ENCODE data around the gene GOLGA8N. TPM values are rescaled to one million over a fixed set of nuclear protein-coding genes. Genes with fewer than 3 reads are reported as not detected.

Gene GOLGA8N
- total RNA-seq, 1 experiment from 2014 or later = 2.4 TPM

DNA sequence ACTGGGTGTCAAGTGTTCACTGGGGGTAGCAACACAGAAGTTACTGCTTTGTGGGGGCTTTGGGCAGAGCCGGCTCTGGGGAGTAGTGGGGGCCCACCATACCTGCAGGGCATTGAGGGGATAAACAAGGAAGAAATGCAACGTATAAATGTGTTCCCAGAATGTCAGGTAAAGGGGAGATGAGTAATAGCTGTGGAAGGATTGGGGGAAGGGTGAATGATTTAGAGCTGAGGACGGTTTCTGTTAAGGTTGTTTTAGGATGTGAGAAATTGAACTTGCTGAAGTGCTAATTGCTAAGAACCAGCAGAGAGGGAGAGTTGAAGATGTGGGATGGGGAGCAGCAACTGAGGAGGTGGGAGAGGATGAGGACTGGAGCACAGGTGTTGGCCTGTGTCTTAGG, 58.9 kb downstream of the GOLGA8N start (continued):
- TF ChIP-seq SIN3A (IDR thresholded peaks at IDR 0.05; ENCODE audit: low read depth) (no peak), CEBPB (IDR thresholded peaks at IDR 0.05; ENCODE audit: low read depth) (no peak), RAD21 (IDR thresholded peaks at IDR 0.05; ENCODE audit: low read depth) (no peak), JUND (IDR thresholded peaks at IDR 0.05) (no peak), ZFX (IDR thresholded peaks at IDR 0.05) (no peak), TCF7L2 (IDR thresholded peaks at IDR 0.05; ENCODE audit: borderline replicate concordance, extremely low read depth, insufficient read depth, insufficient read length) (no peak), ZNF274 (IDR thresholded peaks at IDR 0.05; ENCODE audit: low read depth, low read length) (no peak), EZH2phosphoT487 (IDR thresholded peaks at IDR 0.05; ENCODE audit: borderline replicate concordance) (no peak), SP1 (IDR thresholded peaks at IDR 0.05; ENCODE audit: low read depth) (no peak), ELF1 (IDR thresholded peaks at IDR 0.05; ENCODE audit: borderline replicate concordance, low read depth) (no peak)
- TF ChIP-seq, protein P1, sequence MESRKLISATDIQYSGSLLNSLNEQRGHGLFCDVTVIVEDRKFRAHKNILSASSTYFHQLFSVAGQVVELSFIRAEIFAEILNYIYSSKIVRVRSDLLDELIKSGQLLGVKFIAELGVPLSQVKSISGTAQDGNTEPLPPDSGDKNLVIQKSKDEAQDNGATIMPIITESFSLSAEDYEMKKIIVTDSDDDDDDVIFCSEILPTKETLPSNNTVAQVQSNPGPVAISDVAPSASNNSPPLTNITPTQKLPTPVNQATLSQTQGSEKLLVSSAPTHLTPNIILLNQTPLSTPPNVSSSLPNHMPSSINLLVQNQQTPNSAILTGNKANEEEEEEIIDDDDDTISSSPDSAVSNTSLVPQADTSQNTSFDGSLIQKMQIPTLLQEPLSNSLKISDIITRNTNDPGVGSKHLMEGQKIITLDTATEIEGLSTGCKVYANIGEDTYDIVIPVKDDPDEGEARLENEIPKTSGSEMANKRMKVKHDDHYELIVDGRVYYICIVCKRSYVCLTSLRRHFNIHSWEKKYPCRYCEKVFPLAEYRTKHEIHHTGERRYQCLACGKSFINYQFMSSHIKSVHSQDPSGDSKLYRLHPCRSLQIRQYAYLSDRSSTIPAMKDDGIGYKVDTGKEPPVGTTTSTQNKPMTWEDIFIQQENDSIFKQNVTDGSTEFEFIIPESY (IDR thresholded peaks at IDR 0.05; ENCODE audit: extremely low read depth, insufficient replicate concordance, low read length) = no peak

DNA sequence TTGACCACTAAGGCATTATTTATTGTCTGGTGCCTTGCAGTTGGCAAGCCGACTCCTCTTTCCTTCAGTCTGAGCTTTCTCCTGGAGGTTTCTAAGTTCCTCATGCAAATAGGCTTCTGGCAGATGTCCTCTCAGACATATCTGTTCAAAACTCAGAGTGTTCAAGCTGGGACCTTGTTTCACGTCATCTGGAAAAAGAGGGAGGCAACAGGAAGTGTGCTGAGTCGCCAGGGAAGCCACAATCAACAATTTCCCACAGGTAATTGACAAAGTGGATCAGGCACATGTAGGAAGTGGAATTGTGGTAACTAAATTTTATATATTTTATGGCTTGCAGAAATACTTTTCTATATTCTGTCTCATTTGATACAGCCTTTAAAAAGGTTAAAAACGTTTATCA, 62.8 kb downstream of the GOLGA8N start:
- CTCF ChIA-PET = no interaction called here
- Histone ChIP-seq H3K27me3 (ENCODE audit: insufficient read depth, low read length) (no peaks in the 10 kb centered on the region), H3K9me3 (ENCODE audit: control insufficient read depth in 1 of 2, insufficient read depth in 1 of 2, low read depth in 1 of 2, low read length in 2 of 2) (no peaks in the 10 kb centered on the region), H4K20me1 (ENCODE audit: insufficient read depth) (no peaks in the 10 kb centered on the region), H3K4me2 (ENCODE audit: low read length) (no peak overlapping the region), H2AFZ (ENCODE audit: low read depth, low read length, poor library complexity, severe bottlenecking) (no peak overlapping the region), H3K27ac (ENCODE audit: low read depth, low read length) (no peak overlapping the region), H3K9me2 (ENCODE audit: insufficient read depth) (no peaks in the 10 kb centered on the region), H3K4me1 (ENCODE audit: control insufficient read depth in 1 of 2, insufficient read depth in 2 of 2, low read length in 2 of 2) (no peaks in the 10 kb centered on the region), H3K79me2 (ENCODE audit: insufficient read depth, low read length) (no peaks in the 10 kb centered on the region), H3K36me3 (ENCODE audit: control insufficient read depth in 1 of 2, insufficient read depth in 2 of 2, low read length in 2 of 2) (peaks cover 0 to 4% of the 10 kb centered on the region in 2 experiments; a peak in 2 of 4 replicates), H3K9ac (ENCODE audit: low read length) (no peak overlapping the region), H3K4me3 (replicated peaks in 1 of 2; ENCODE audit: low read depth in 1 of 2, low read length in 2 of 2) (no peak overlapping the region)
- POLR2A ChIA-PET = no interaction called here
- RAD21 ChIA-PET (ENCODE audit: low non-redundant PET in 1 of 2, low total read pairs in 2 of 2, uncharacterized antibody in 2 of 2, unreplicated experiment in 2 of 2) = no interaction called here
- ATAC-seq (no peak), DNase-seq (ENCODE audit: low read depth, low spot score) (no peak)
- intact Hi-C loops (cut with micrococcal nuclease) = no loop called here
- BruUV-seq (replicated peaks) = no TSS peak
- no peak for TF ChIP-seq SRF (IDR thresholded peaks at IDR 0.05; ENCODE audit: low read depth)
- no peak for TF ChIP-seq ZFX (IDR thresholded peaks at IDR 0.05)
- no peak for TF ChIP-seq RAD21 (IDR thresholded peaks at IDR 0.05; ENCODE audit: low read depth)

Data from HCT116 (cell line).